HG03565 (cell line): Measurements from ENCODE around the gene NOP56.
"Not testable (repeated sequence)": the region's sequence is repeated elsewhere in the genome, so short reads cannot be mapped to it uniquely, and the experiment has no call there.

Experiments used
- ATAC-seq: cut with Tn5 transposase; IDR thresholded peaks from one replicate; pipeline ENCODE4 v1.9.1; 2021; ENCODE audit warnings: mild to moderate bottlenecking, moderate library complexity; ENCODE audit not compliant: unreplicated experiment

The NOP56 gene

DNA sequence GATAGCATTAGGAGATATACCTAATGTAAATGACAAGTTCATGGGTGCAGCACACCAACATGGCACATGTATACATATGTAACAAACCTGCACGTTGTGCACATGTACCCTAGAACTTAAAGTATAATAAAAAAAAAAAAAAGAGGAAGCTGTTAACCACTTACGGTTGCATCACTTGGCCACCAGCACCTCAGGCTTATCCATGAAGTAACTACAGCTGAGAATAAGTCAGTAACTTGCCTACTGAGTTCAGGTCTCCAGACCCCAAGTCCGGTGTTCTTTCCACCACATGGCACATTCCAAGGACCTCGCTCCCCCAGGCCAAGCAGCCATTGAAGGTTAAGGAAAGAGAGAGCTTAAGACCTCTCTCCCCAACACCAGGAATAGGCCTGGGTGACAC, 32.4 kb downstream of the NOP56 start:
- ATAC-seq = not testable (repeated sequence)

DNA sequence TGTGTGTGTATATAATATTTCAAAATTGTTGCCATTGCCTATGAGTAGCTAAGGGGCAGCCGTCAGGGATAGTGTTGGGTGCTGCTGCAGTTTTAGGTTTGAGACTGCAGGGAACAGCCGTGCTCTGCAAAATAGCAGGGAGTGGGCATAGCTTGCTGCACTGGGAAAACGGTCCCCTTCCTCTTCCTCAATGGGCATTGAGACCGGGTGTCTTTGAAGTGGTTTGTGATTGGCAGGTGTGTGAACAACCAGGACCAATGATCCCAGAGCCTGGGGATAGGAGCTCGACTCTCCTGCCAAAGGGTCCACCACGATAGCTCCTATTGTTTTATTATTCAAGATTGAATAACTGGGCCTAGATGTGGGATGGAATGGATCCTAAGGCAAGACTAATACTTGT, 35.1 kb downstream of the NOP56 start:
- ATAC-seq = no peak

DNA sequence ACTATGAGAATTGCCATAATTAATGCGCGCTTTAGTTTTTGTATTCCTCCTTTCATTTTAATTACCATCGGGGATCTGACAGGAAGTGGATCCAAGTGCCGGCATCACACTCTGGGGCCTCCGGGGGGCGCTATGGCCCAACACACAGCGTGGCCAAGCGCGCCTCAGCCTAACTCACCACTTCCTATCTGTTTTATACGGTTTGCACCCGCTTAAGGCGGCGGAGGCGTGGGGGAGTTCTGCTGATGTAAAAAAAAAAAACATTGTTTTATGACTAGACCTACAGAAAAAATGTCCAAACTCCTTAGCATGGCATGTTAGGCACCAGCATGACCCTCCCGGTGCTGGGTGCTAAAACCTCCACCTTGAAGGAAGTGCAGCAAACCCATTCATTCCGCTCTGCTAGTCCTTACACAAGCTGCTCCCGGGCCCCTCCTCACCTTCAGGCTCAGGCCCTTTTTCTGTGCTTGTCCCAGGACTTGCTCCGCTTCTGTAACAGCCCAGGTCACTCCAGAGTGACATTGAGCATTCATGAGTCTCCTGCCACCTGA, 35.7 kb downstream of the NOP56 start:
- no peak for ATAC-seq

DNA sequence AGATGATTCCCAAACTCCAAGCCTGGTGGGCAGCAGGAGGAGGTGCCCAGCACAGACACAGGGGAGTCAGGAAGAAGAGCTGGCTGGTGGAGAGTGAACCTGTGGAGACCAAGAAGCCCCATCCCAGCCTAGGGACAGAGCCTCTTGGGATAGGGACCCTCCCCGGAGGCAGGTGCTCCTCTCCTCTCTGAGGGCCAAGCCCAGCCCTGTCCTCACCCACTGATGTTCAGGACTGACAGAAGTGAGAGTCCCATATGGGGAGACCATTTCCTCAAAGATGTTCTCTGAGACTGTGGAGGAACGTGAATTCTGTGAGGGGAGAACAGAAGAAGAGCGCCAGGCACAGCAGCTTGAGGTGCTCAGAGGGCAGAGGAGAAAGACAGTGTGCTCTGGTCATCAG, 37.8 kb downstream of the NOP56 start:
- ATAC-seq = no peak

DNA sequence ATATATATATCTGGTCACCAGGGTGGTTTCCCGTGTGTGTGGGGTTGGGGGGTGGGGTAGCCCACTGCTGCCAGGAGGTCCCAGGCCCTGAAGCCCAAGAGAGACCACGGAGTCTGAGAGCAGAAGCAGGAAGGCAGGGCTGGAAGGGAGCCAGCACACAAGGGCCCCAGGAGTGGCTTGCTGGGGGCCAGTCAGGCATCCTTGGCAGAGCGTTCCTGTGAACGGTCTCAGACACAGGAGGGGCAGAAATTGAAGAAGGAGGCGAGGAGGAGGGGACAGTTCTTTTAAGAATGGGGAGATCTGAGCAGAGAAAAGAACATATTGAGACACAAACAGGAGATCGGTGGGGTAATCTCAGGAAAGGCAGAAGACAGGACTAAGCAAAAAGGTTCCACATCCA, 38.3 kb downstream of the NOP56 start:
- no peak for ATAC-seq

DNA sequence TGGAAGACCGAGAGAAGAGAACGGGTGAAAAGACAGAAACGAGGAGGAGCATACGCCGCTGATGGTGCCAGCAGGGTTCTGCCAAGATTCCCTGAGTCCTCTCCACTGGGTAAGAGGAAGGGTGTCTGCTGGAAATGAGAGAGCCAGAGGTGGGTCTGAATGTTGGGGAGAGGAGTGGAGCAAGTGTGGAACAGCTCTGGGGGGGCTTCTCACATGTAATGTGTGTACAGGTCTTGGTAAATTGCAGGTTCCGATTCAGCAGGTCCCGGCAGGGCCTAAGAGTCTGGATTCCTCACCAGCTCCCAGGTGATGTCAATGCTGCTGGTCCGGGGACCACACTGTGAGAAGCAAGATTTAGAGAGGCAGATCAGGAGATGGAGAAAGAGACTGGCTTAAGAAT, 38.7 kb downstream of the NOP56 start:
- no peak for ATAC-seq

DNA sequence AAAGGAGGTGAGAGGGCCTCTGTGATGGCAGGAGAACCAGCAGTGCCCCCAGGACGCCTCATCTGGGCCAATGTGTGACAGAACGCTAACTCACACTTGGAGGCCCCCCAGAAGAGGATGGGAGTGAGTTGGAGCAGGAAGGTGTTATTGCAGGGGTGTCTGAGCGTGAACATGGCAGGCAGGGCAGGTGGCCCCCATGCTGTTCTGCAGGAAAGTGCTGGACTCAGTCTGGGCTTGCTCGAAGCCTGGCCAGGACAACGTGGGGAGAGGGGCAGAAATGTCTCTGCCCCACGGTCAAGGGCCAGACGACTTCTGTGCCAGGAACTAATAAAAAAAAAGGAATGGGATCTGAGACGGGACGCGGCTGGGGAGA, 39.2 kb downstream of the NOP56 start:
- ATAC-seq = no peak

DNA sequence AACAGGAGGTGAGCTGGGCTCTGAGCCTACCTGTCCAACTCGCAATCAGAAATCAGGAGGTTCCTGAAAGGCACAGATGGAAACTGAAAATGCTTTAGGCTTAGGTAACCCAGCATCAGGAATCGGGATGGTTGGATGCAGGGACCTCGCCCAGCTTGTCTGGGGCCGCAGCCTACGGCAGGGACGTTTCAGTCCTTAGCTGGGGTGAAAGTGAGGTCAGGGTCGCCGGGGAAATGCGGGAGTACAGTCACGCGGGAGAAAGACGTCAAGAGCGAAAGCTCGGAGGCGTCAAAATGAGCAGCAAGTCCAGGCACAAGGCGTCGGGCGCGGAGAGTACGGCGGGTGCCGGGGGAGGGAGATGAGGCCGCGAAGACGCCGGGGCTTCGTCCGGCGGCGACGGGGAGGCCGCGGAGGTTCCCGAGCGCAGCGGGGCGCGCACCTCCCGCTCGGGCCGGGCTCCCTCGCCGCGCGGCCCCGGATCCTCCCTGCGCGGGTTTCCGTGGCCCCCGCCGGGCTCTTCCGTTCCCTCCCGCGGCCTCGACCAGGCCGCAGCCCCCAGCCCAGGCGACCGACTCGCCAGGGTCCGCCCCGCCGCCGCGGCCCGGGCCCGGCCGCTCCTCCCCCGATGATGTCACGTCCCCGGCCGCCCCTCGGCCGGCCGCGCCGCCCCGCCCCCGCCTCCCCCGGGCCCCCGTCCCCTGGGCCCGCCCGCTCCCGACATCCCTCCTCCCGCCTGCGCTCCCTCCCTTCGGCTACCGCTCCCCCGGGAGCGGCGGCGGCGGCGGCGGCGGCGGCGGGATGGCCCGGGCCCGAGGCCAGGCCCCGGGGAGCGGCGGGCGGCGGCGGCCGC, 39.8 kb downstream of the NOP56 start, which contains the start of gene EBF4:
Gene EBF4 (plus strand): TSS at position 745 of the 850 bp plus-strand sequence. CDS start 866 bp downstream, outside the sequence.
- no peak for ATAC-seq

DNA sequence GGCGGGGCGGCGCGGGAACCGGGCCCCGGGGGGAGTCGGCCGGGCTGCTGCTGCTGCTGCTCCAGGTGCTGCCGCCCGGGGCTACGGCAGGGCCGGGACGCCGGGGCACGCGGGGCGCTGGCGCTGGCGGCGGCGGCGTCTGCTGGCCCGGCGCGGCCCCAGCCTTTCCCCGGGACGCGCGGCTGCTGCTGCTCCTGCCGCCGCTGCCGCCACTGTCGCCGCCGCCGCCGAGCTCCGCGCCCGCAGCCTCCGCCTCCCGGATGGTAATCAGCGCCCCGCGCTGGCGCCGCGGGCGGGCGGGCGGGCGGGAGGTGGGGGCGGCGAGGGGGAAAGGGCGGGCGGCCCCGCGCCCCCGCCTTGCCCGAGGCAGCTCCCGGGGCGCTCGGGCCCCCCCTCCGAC, 40.5 kb downstream of the NOP56 start:
- ATAC-seq = no peak

DNA sequence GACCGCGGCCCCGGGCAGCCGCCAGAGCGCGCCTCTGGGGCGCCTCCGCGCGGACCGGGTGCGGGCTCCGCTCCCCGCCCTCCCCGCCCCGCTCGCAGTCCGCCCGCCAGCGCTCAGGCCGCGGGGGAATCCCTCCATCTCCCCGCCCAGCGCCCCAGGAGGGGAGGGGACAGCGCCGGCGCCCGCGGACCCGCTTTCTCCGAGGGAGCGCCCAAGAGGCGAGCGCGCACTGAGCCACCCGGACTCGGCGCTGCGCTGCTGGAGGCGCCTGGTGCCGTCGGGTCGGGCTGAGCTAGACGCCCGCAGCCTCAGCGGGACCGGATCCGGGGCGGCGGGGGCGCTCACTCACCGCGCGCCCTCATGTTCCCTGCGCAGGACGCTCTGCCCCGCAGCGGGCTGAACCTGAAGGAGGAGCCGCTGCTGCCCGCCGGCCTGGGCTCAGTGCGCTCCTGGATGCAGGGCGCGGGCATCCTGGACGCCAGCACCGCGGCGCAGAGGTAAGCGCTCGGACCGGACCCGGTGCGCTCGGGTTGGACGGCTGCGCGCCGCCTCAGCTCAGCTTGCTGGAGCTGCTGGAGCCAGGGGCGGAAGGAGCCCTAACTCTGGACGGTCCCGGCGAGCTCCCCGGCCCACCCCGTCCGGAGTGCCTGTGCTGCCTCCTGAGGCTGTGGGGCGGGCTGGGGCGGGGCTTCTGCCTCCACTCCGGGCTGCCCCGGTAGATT, 41.0 kb downstream of the NOP56 start:
- ATAC-seq = no peak

DNA sequence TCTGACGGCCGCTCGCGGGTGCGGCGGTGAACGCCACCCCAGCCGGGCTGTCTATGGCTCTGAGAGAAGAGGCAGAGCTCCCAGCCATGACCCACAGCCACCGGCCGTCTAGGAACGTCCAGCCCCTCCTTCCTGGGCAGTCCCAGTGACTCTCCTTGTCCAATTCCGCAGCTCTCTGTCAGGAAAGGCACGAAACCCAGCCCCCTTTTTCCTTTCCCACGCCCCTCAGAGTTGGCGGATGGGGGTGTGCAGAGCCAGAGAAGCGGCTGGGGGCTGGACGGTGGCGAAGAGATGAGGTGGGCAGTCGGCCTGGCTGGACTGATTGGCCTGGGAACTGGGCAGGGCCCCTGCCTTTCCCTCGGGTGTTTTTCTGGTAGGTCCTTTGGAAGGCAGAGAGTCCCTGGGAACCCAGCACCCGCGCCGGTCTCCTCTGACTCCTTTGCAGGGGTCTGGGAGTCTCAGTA, 41.6 kb downstream of the NOP56 start:
- ATAC-seq = no peak

DNA sequence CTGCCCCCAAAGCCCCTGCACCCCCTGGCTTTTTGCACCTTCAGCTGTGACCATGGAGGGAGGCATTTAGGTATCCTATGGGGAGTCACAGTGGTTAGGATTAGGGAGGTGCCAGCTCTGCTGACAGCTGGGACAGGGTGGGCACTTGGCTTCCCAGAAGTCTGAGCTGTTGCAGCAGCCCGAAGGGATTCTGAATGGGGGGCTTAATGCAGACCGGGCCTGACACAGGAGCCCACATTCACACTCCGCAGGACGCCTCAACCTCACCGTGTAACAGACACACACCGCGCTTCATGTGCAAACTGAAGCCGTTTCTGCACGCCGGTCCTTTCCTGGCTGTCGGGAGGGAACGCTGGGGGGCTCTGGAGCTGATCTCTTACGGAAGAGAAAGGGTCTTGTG, 42.1 kb downstream of the NOP56 start:
- no peak for ATAC-seq

DNA sequence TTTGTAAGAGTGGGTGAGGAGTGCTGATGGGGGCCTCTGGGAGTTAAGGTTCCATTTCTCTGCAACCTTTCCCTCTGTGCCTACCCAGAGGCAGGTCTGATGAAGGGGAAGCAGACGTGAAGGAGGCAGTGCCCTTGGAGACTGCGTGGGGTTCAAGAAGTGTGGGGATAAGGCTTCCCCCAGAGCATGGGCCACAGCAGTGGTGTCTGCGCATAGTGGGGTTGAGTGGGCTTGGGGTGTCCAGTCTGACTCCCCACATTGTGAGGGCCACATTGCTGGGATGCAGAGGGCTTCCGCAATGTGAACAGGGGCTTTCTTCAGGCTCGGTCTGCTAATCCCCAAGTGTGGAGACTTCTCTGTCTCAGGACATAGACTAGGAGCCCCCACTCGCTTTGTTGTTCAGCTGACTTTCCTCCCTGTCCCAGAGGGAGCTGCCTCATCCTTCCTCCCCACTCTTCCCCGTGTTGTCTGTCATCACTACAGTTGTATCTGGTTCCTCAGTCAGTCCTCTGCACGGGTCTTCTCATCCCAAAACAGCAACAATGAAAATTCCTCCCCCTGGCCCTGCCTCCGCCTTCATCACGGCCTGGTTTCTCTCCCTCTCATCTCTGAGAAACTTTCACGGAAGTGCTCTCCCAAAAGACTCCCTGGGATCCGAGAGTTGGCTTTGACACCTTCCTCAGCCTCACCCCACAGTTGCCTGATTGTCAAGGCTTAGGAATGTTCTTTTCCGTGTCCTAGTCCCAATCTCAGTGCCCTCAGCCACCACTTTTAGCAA, 43.0 kb downstream of the NOP56 start:
- no peak for ATAC-seq

DNA sequence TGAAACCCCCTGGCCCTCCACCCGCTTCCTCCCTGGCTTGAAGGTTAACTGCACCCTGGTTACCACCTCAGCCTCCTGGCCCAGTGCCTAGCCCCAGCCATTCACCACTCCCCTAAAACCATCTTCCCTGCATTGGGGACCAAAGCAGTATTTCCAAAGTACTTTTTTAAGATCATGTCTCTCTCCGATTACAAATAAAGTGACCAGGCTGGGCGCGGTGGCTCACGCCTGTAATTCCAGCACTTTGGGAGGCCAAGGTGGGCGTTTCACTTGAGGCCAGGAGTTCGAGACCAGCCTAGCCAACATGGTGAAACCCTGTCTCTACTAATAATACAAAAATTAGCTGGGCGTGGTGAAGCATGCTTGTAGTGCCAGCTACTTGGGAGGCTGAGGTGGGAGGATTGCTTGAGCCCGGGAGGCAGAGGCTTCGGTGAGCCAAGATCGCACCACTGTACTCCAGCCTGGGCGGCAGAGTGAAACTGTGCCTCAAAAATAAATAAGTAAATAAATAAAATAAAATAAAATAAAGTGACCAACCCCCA, 43.6 kb downstream of the NOP56 start:
- ATAC-seq = not testable (repeated sequence)

DNA sequence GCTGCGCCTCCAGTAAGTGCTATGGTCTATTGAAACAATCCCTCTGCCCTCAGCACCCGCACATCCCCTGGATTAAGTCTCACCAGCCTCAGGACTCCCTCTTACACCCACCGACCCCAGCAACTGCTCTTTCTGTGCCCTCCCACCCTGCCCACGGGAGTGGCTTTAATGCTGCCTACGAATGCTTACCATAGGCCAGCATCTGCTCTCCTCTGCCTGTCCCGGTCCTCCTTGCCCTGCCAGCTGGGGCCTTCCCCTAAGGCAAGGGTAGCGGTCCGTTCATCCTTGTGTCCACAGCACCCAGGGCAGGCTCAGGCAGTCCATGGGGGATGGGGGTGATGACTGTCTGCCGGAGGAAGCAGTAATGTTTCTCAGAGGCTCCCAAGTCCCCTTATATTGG, 44.2 kb downstream of the NOP56 start:
- ATAC-seq = no peak

DNA sequence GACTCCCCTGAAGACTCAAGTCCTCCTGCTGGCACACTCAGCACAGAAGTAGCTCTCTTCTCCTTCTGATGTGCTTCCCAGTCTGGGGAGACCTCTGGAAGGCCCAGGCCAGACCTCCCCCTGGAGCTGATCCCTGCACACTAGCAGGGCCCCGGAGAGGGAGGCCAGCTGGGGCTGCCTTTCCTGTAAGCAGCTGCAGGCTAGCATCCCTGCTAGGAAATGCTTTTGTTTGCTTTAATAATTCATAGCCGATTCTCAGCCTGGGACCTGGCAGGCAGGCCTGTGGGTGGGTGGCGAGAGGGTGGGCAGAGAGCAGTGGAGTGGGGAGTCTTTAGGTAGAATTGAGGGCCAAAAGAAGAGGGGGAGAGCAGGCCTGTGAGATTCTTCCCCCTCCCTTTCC, 45.3 kb downstream of the NOP56 start:
- no peak for ATAC-seq

DNA sequence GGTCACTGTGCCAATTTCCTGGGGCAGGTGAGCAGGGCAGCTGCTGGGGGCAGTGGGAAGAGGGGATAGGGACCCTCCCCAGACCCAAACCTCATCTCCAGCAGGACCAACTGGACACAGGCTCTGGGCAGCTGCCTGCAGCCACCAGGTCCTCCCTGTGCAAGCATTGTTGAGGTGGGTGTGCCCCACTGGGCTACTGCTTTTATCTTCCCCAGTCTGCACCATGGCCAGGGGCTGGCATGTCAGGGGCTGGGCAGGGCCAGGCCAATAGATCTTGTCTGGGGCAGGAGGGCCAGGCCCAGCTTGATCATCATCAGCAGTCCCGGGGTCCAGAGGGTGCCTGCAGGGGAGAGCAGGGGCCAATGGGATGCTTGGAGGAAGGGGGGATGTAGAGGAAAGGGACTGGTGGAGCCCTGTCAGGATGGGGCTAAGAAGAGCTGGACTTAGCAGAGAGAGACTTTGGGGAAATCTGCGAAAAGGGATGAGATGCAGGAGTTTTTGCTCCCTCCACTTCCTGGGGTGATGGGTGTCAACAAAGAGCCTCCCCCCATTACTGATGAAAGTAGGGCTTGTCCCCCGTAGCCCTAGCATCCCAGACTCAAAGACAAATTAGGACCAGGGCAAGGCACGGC, 45.9 kb downstream of the NOP56 start:
- no peak for ATAC-seq

DNA sequence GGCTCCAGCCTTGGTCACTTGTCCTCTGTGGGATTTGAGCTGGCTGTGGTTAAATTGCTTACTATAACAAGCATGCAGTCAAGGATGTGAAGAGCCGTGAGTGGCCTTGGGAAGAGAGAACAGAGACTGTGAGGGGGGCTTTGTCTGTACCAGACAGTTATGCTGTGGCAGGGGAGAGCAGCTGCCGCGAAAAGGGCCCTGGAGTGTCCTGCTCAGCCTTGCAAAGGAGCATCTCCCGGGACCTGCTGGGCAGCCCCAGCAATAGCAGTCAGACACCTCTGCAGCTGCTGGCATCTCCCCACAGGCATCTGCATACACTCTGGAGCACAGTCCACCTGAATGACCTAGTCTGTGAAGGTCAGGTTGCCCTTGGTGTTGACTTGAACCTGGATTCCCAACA, 46.5 kb downstream of the NOP56 start:
- no peak for ATAC-seq

DNA sequence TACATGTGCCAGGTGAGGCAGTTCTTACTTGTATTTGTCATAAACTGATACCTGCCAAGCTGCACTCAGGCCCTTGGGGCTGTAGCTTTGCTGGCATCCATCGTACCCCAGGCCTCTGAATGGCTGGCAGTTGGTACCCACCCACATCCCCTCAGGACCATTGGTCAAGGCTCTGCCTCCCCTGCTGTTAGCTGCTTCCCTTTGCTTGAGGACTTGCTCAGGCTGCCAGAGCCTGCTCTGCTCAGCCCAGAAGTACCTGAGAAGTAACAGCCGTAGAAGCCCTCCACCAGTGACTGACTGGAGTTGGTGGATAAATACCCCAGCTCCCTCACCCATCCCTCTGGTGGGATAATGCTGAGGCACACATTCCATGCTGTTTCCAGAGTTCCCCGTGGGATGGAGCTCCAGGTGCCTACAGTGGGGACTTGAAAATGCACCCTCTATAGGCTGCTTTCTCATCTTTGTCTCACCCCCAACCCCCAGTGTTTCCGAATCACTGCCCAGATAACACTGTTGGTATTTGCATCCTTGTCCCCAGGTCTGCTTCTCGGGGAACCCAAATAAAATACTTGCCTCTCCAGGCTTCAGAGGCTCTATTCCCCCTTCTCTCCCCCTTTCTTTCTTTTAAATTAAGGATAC, 47.5 kb downstream of the NOP56 start:
- no peak for ATAC-seq
